SJSA1 (cell line): ENCODE data around the gene NEK6. TPM values are rescaled to one million over a fixed set of nuclear protein-coding genes. Genes with fewer than 3 reads are reported as not detected.

Experiments used
- DNase-seq, 2 experiments: peaks; one replicate each; pipeline ENCODE4 v3.0.0-alpha.2; 2015 to 2020; ENCODE audit warnings: low spot score in 2 of 2, low read depth in 1 of 2
- H3K27ac ChIP-seq: fragments of 250-450 bp; sonication (Bioruptor Pico); 2 replicates; pipeline ENCODE4 v1.5.1; 2020; ENCODE audit warnings: mild to moderate bottlenecking, moderate library complexity
- H3K27me3 ChIP-seq: fragments of 250-450 bp; sonication (Bioruptor Pico); replicated peaks from 2 replicates; pipeline ENCODE4 v1.5.1; 2020; ENCODE audit warnings: mild to moderate bottlenecking, moderate library complexity
- H3K36me3 ChIP-seq: fragments of 250-450 bp; sonication (Bioruptor Pico); 2 replicates; pipeline ENCODE4 v1.5.1; 2020; ENCODE audit warnings: mild to moderate bottlenecking
- H3K4me1 ChIP-seq: fragments of 250-450 bp; sonication (Bioruptor Pico); replicated peaks from 2 replicates; pipeline ENCODE4 v1.6.1; 2021; ENCODE audit warnings: mild to moderate bottlenecking
- H3K4me3 ChIP-seq: fragments of 250-450 bp; sonication (Bioruptor Pico); 2 replicates; pipeline ENCODE4 v1.5.1; 2020; ENCODE audit warnings: mild to moderate bottlenecking
- H3K9me3 ChIP-seq: fragments of 250-450 bp; sonication (Bioruptor Pico); replicated peaks from 2 replicates; pipeline ENCODE4 v1.5.1; 2020; ENCODE audit warnings: mild to moderate bottlenecking
- total RNA-seq: library from RNA; depleted of rRNA; stranded (reverse); fragments of >200 nt; shearing (Covaris generic); gene quantifications from 2 replicates; pipeline ENCODE4 v1.2.3, GENCODE V29; 2014

NEK6 gene
- total RNA-seq, 1 experiment from 2014 or later = 32.0 TPM

DNA sequence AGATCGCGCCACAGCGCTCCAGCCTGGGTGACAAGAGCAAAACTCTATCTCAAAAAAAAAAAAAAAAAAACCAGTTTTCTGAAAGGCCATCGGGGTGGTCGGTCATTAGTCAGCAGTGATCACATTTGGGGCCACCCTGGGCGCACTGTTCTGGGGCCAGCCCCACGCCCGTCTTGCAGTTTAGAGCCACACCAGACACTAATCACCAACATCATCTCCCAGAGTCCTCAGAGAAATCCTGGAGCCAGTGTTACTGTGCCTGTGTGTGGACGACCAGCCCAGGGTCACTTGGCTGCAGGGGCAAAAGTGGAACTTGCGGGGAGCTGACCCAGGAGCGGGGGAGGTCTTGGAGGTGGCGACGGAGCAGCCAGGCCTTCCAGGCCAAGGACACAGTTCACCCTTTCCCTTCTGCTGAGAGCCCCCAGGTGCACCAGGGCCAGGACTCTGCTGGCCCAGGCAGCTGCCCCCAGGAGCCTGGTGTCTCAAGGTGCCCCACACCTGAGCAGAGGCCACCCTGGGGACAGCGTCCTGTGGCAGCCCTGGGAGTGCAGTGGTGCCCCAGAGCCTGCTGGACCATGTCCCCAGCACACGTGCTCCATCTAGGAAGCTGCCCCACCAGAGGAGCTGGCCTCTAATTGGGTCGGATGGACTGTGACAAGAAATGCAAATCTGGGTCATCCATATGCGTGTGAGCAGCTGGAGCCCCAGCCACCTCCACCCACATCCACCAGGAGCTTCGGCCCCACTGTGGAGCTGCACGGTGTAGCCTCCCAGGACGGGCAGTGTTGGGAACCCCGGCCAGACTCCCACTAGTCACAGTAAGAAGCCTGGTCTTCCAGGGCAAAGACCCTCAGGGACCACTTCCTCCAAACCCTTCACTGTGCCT lies 51.1 kb downstream of the NEK6 start:
- Histone ChIP-seq H3K4me3 (no peak overlapping the region), H3K27me3 (no peaks in the 10 kb centered on the region), H3K27ac (peak overlapping the region; percentile 91), H3K36me3 (peaks cover 57% of the 10 kb centered on the region), H3K4me1 (peaks cover 56% of the 10 kb centered on the region), H3K9me3 (no peaks in the 10 kb centered on the region)
- DNase-seq = peak; percentile 76 to 85

- H3K4me1 ChIP-seq = peaks cover 56% of the 10 kb centered on the region
- no peaks in the 10 kb centered on the region for H3K9me3 ChIP-seq
- peaks cover 52% of the 10 kb centered on the region for H3K36me3 ChIP-seq
- peak overlapping the region; percentile 91 for H3K27ac ChIP-seq
- H3K4me3 ChIP-seq = no peak overlapping the region
- no peaks in the 10 kb centered on the region for H3K27me3 ChIP-seq
- DNase-seq = peak; percentile 89 to 96
Observed at GRCh38 chr9:124309667-124310084, 51.9 kb downstream of the NEK6 start.

- no peak for DNase-seq
- Histone ChIP-seq H3K36me3 (peaks cover 68% of the 10 kb centered on the region), H3K4me1 (peaks cover 49% of the 10 kb centered on the region), H3K27me3 (no peaks in the 10 kb centered on the region), H3K9me3 (no peaks in the 10 kb centered on the region), H3K4me3 (no peak overlapping the region), H3K27ac (no peak overlapping the region)
Observed at GRCh38 chr9:124311283-124311682, 53.5 kb downstream of the NEK6 start.

- H3K4me3 ChIP-seq = no peak overlapping the region
- DNase-seq = no peak
- H3K27me3 ChIP-seq = no peaks in the 10 kb centered on the region
- no peaks in the 10 kb centered on the region for H3K9me3 ChIP-seq
- H3K27ac ChIP-seq = no peak overlapping the region
- peaks cover 37% of the 10 kb centered on the region for H3K4me1 ChIP-seq
- peaks cover 76% of the 10 kb centered on the region for H3K36me3 ChIP-seq
Observed at GRCh38 chr9:124312290-124313265, 54.8 kb downstream of the NEK6 start.

DNA sequence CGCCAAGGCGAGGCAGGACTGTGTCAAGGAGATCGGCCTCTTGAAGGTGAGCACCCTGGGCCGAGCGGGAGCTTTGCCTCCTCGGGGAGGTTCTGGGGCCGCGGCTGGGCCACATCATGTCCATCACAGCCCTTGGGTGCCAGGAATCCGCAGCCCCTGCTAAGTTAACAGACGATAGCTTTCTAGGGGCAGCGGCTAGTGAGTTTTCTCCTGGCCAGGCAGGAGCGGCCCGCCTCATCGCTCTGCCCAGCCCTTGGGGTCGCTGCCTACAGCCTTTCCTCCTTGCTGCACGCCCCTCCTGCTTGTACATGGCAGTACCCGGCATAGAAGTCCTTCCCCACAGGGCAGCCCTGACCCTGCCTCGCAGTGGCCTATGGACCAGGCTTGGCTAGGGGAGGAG lies 56.2 kb downstream of the NEK6 start:
- DNase-seq = no peak
- H3K4me1 ChIP-seq = peaks cover 31% of the 10 kb centered on the region
- H3K9me3 ChIP-seq = no peaks in the 10 kb centered on the region
- no peak overlapping the region for H3K4me3 ChIP-seq
- no peaks in the 10 kb centered on the region for H3K27me3 ChIP-seq
- no peak overlapping the region for H3K27ac ChIP-seq
- H3K36me3 ChIP-seq = peaks cover 74% of the 10 kb centered on the region

GRCh38 chr9:124315882-124316281 lies 58.1 kb downstream of the NEK6 start:
- H3K27me3 ChIP-seq = no peaks in the 10 kb centered on the region
- H3K27ac ChIP-seq = no peak overlapping the region
- peaks cover 22% of the 10 kb centered on the region for H3K4me1 ChIP-seq
- no peak overlapping the region for H3K4me3 ChIP-seq
- DNase-seq = no peak
- H3K36me3 ChIP-seq = peaks cover 76% of the 10 kb centered on the region
- H3K9me3 ChIP-seq = no peaks in the 10 kb centered on the region

GRCh38 chr9:124320062-124320973 lies 62.6 kb downstream of the NEK6 start:
- Histone ChIP-seq H3K27ac (no peak overlapping the region), H3K4me1 (peaks cover 18% of the 10 kb centered on the region), H3K4me3 (no peak overlapping the region), H3K9me3 (no peaks in the 10 kb centered on the region), H3K27me3 (no peaks in the 10 kb centered on the region), H3K36me3 (peaks cover 80% of the 10 kb centered on the region)
- peak; percentile 55 to 78 for DNase-seq

- no peak for DNase-seq
- no peak overlapping the region for H3K4me3 ChIP-seq
- H3K36me3 ChIP-seq = peaks cover 76% of the 10 kb centered on the region
- no peak overlapping the region for H3K27ac ChIP-seq
- no peaks in the 10 kb centered on the region for H3K27me3 ChIP-seq
- peaks cover 18% of the 10 kb centered on the region for H3K4me1 ChIP-seq
- no peaks in the 10 kb centered on the region for H3K9me3 ChIP-seq
Observed at GRCh38 chr9:124321416-124321815, 63.7 kb downstream of the NEK6 start.

GRCh38 chr9:124321935-124322334 lies 64.2 kb downstream of the NEK6 start:
- Histone ChIP-seq H3K36me3 (peaks cover 76% of the 10 kb centered on the region), H3K4me1 (peaks cover 18% of the 10 kb centered on the region)

DNA sequence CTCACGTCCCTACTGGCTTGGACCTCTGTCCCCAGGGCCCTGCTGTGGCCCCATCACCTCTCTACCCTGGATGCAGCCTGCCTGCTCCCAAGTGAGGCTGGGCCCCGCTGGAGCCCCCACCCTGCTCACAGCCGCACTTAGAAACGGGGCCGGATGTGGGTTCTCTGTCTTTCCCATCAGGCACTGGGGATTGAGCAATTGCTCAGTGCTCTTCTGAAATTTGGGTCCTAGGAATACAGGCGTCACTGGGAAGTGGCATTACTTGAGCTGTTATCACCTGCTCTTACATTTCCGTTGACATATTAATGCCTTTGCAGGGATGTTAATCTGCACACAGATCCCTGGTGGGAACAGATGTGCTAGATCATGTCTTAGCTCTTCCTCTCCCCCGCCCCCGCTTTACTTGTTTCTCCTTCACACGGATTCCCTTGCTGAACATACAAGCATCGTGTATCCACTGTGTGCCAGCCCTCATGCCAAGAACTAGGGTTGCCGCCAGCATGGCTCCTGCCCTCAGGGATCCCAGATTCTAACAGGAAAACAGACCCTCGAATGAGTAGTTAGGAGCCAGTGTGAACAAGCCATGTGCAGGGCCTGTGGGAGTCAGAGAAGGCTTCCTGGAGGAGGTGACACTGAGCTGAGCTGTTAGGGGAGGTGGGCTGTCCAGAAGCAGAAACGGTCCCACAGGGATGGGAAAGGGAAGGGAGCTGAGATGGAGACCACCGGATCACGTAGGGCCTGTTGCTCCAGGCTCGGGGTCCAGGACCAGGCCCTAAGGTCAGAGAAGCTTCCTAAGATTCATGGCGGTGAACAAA lies 65.1 kb downstream of the NEK6 start:
- peaks cover 14% of the 10 kb centered on the region for H3K4me1 ChIP-seq
- peaks cover 76% of the 10 kb centered on the region for H3K36me3 ChIP-seq
- H3K4me3 ChIP-seq = no peak overlapping the region
- H3K27ac ChIP-seq = no peak overlapping the region
- H3K27me3 ChIP-seq = no peaks in the 10 kb centered on the region
- DNase-seq = no peak
- H3K9me3 ChIP-seq = no peaks in the 10 kb centered on the region

More at GRCh38 chr9:124321935-124322334, 64.2 kb downstream of the NEK6 start:
- H3K27me3 ChIP-seq = no peaks in the 10 kb centered on the region
- H3K27ac ChIP-seq = no peak overlapping the region
- H3K9me3 ChIP-seq = no peaks in the 10 kb centered on the region
- no peak overlapping the region for H3K4me3 ChIP-seq
- no peak for DNase-seq

DNA sequence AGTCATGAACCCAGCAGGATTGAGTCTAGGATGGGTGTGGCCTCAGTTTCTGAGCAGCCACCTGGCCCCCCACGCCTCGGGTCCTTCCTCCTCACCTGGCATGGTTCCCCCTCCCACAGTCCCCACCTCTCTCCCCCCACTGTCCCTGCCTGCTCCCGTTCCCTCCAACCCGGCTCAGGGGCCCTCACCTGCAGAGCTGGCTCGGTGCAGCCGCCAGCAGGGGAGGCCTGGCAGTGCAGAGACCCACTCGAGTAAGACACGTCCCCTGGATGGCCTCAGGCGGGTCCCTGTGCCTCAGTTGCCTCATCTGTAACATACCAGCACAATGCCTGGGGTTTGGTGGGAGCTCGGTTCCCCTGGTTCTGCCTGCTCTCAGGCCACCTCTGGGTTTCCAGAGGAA lies 66.2 kb downstream of the NEK6 start:
- Histone ChIP-seq H3K4me1 (peaks cover 9% of the 10 kb centered on the region), H3K27ac (no peak overlapping the region), H3K4me3 (no peak overlapping the region), H3K27me3 (no peaks in the 10 kb centered on the region), H3K9me3 (no peaks in the 10 kb centered on the region), H3K36me3 (peaks cover 81% of the 10 kb centered on the region)
- DNase-seq = no peak

DNA sequence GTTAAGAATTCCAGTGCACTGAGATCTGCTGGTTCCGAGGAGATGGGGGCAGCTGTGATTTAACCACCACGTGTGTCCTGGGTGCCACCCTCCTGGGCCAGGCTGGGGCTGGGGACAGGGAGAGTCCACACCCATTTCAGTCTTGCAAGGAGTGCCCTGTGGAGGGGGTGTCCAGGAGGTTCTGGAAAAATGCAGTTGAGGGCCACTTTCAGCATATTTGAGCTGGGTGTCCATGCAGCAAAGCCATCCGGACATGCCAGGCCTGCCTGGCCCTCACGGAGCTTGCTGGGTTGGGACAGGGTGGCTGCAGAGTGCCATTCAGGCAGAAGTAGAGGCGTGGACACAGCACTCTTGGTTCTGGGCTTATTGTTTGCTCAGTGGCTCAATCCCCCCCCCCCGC lies 68.1 kb downstream of the NEK6 start:
- Histone ChIP-seq H3K4me3 (no peak overlapping the region), H3K9me3 (no peaks in the 10 kb centered on the region), H3K27me3 (no peaks in the 10 kb centered on the region), H3K36me3 (peaks cover 88% of the 10 kb centered on the region), H3K4me1 (no peaks in the 10 kb centered on the region), H3K27ac (no peak overlapping the region)
- no peak for DNase-seq
